ENCODE data around the gene LTC4S.
A peak's percentile ranks its signal among the peaks of the same experiment; 100 is the strongest.

LTC4S gene

DNA sequence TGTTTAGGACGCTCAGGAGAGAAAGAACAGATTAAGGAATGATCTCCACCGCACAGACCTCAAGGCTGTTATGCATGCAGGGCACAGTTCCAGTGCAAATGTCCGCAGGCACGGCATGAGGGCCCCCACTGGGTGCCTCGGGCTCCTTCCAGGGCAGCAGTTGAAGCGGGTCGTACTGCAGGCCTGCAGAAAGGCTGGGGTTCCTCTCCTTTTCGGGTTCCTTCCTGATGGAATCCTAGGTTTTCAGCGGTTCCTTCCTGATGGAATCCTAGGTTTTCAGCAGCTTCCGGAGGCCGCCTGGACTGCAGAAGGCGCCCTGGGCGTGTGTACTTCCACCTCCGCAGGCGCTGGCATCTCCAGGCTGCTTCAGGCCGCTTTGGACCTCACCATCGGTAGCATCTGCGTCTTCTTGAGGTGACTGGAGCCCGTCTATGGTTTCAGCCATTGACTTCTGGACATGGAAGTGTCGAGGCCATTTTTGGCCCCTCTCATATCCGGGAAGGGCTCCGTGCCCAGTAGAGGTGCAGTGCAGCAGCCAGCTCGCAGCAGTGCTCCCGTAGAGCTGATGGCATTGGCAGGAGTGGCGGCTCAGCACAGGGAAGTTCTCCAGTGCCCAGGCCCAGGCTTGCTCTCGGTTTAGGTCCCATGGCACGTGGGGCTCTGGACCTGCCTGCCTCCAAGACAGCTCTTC, 18.5 kb downstream of the LTC4S start:
- no peak for DNase-seq (ENCODE audit: low read depth)

DNA sequence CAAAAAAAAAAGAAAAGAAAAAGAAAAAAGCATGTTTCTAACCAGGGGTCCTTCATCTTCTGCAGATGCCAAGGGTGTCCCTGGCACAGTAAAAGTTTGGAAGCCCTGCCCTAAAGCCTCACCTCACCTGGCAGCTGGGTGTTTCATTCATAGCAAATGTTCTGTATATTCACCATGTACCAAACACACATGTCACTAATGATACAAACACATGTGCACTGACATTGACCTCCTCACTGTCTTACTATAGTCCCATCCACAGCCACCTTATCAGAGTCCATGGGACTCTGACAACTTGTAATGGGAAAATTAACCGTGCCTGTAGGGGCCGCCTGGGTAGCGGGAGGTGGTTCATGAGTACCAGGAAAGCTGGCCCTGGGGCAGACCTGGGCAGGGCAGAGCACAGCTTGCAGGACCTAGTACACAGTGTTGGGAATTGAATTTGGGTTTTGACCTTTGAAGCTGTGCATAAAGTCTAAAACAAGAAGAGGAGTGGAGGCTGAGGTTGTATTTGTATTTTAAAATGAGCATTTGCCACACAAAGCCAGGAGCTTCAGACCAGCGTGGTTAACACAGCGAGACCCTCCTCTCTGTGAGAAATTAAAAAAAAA, 19.3 kb downstream of the LTC4S start:
- DNase-seq (ENCODE audit: low read depth): no peak

- no peak for DNase-seq (ENCODE audit: low read depth)
Measured at GRCh38 chr5:179814090-179814489, 20.3 kb downstream of the LTC4S start.

DNA sequence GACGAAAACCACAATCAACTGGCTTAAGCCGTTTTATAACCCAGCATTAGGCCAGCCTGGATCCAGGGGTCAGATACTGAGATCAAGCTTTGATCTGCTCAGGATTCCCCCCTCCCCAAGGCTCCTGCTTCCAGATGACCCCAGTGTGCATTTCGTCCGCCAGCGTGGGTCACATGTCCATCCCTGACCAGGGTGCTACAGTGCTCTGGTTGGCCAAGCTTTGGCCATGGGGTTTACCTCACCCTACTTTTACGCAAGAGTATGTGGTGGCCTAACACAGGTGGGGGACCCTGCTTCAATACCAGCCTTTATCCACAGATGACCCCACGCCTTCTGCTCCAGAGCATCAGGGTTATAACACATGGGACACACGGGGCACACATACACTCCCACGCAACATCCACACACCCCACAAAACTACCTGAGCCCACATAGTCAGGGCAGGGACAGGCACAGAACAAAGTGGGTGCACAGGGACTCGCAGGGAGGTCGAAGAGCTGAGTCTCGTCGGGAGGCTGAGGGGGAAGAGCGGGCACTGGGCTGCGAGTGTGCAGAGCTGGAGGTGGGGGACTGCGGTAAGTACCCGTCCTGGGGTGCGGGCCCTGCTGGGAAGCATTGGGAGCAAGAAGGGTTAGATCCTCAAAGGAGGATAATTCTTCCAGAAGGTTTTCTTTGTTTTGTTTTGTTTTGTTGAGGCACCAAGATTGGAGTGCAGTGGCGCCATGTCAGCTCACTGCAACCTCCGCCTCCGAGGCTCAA, 21.9 kb downstream of the LTC4S start:
- no peak for DNase-seq (ENCODE audit: low read depth)

DNA sequence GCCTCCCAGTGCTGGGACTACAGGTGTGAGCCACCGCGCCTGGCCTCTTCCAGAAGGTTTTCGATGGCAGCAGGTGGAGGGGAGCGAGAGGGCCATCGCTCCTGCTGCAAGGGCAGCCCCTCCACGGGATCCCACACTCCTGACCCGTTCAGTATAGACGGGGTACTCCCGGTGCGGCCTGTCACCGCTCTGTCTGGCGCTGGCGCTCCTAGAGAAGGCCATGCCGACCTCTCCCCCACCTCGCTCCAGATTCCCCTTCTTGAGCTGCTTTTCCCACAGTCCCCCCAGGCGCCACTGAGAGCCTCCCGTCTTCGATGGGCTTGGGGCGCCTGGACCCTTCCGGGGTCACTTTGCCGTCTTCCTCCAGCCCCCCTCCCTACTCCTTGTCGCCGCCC, 22.6 kb downstream of the LTC4S start:
- no peak for DNase-seq (ENCODE audit: low read depth)

- DNase-seq (ENCODE audit: low read depth): no peak
Measured at GRCh38 chr5:179816796-179817469, 23.1 kb downstream of the LTC4S start.

- no peak for DNase-seq (ENCODE audit: low read depth)
Measured at GRCh38 chr5:179817470-179817840, 23.7 kb downstream of the LTC4S start.

- no peak for DNase-seq (ENCODE audit: low read depth)
Measured at GRCh38 chr5:179817890-179818745, 24.3 kb downstream of the LTC4S start.

GRCh38 chr5:179818746-179819295, 25.0 kb downstream of the LTC4S start:
- DNase-seq (ENCODE audit: low read depth): peak; percentile 80

DNA sequence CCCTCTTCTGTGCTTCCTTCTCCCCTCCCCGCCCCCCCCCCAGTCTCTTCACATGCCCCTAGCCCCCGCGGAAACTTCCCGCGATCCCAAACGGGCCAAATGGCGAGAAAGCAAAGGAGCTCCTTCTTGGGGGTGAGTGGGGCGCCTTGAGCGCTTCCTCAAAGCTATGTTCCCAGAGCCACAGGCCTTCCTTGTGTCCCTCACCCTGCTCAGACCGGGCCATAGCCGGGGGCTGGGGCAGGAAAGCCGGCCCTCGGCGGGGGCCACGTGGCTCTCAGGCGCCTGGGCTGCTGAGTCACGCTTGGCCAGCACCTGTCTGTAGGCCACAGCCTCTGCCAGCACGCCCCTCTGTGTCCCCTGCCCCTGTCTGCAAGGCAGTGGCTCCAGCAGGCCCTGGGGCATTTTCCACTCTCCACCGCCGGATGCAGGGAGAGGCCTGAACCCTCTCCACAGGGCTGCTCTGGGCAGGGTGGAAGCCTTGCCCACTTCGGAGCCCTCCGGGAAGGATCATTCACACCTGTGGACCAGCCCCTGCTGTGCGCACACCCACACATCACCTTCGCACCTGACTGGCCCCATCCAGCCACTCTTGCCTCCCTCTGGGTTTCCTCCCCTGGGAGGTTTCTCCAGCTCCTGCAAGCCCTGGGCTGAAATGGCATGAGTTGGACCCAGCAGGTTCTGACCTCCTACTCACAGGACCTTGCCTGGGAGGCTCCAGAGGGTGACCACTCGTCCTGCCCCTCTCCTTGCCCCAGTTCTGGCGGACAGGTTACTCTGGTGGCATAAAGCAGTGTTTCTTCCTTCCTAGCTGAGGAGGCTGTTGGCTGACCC, 25.7 kb downstream of the LTC4S start:
- DNase-seq (ENCODE audit: low read depth): no peak

DNA sequence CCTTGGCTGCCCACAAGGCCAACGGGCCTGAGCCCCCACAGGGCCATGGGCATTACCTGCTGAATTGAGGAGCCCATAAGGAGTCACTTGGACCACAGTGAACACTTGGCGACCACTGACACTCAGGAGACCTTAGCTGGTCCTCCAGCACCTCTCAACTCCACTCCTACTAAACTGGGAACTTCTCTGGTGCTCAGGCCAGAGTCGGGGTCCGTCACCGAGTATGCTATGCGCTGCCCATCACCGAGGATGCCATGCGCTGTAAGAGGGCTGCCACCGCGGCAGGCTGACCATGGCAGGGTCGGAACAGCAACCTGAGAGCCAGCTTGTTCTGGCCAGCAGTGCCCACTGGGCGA, 26.3 kb downstream of the LTC4S start:
- no peak for DNase-seq (ENCODE audit: low read depth)

DNA sequence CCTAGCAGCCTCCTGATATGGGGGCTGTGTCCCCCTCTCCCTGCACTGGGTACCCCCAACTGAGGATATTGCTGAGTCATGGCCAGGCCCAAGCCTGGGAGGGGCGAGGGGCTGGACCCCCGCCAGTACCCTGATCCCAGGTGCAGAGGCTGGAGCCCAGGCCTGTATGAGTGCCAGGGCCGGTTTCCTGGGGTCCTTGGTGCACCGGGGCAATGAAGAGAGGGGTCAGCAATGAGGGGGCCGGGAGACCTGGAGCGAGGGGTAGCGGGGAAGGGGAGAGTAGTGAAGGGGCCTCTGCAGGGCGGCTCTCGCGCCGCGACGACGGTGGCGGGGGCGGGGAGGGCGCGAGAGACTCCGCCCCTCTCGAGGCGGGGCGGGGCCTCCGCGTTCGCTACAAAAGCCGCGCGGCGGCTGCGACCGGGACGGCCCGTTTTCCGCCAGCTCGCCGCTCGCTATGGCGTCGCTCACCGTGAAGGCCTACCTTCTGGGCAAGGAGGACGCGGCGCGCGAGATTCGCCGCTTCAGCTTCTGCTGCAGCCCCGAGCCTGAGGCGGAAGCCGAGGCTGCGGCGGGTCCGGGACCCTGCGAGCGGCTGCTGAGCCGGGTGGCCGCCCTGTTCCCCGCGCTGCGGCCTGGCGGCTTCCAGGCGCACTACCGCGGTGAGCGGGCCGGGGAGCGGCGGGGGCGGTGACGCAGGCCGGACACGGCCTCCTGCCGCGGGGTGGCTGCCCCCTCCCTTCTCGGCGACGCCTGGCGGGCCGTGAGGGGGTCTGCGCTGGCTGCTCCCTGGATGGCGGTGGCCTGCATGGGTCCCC, 26.9 kb downstream of the LTC4S start, which contains the start of gene SQSTM1:
TSS of gene SQSTM1 (plus strand) at position 423 of the 815 bp plus-strand sequence. CDS start at position 455, 32 bp downstream.
- DNase-seq (ENCODE audit: low read depth): peak; percentile 75

GRCh38 chr5:179821298-179822058, 27.7 kb downstream of the LTC4S start:
- DNase-seq (ENCODE audit: low read depth): peak; percentile 71

DNA sequence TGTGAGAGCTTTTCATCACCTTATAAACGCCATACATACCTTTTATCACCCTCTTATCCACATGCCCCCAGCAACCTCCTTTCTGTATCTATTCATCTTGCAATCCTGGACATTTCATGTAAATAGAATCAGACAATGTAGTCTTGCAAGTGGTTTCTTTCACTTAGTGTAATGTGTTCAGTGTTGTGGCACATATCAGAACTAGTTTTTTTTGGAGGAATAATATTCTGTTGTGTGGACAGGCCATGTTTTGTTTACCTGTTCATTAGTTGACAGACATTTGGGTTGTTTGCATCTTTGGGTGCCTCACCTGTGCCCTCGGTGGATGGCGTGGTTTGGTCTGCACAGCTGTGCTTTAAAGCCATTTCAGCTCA, 28.3 kb downstream of the LTC4S start:
- DNase-seq (ENCODE audit: low read depth): no peak

DNA sequence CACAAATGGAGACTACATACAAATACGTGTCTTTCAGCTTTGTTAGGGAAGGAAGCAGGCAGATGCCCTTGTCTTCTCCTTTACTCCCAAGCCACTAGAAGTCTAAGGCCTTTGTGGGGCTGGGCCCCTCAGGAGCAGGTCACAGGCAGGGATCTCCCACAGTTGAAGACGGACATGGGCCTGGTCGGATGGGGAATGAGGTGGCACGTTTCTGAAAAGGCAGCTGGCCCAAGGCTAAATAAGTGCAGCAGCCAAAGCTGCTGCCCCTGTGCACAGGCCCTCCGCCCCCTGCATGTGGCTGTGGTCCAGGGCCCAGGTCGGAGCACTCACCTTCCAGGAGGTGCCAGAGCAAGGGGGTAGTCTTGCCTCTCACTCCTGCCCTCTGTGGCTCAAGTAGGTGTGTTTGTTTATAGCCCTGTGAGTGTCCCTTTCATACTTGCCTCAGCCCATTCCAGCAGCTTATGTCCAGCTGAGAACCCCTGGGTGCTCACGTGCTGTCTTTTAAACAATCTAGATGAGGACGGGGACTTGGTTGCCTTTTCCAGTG, 28.7 kb downstream of the LTC4S start:
- no peak for DNase-seq (ENCODE audit: low read depth)

DNA sequence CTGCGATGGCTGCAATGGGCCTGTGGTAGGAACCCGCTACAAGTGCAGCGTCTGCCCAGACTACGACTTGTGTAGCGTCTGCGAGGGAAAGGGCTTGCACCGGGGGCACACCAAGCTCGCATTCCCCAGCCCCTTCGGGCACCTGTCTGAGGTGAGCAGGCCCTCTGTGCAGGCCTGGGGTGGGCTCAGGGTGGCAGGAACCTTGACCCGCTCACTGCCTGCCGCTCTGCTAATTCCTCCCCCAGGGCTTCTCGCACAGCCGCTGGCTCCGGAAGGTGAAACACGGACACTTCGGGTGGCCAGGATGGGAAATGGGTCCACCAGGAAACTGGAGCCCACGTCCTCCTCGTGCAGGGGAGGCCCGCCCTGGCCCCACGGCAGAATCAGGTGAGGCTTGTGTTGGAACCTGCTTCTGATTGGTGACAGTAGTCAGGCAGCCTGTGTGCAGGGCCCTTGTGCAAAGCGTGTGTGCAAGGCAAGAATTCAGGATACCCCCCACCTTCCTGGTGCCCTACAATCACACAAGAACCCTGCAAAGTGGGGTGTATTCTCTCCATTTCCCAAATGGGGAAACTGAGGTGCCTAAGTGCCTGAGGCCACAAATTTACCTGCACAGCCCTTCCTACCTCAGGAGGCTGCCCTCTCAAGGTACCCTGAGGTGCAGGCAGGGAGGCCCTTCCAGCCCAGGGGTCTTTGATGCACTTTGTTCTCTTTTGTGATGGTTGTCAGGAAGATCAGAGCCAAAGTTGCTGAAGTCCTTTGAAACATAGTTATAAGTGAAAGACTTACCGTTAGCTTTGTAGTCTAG, 30.4 kb downstream of the LTC4S start:
- no peak for DNase-seq (ENCODE audit: low read depth)

DNA sequence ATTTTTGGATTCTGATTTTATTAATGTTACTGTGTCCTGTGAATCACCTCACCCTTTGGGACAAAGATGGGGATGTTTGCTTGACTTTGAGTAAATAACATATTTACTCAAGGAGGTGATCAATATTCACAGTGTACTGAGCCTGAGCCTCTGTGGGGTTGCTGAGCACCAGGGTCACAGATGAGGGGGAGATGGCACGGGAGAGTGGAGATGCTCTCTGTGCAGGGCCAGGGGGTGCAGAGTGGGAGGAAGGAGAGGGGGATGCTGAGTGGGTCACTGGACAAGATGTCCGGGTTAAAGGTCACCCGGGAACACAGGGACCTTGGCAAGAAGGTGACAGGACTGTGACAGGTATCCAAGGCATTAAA, 30.9 kb downstream of the LTC4S start:
- DNase-seq (ENCODE audit: low read depth): no peak

DNA sequence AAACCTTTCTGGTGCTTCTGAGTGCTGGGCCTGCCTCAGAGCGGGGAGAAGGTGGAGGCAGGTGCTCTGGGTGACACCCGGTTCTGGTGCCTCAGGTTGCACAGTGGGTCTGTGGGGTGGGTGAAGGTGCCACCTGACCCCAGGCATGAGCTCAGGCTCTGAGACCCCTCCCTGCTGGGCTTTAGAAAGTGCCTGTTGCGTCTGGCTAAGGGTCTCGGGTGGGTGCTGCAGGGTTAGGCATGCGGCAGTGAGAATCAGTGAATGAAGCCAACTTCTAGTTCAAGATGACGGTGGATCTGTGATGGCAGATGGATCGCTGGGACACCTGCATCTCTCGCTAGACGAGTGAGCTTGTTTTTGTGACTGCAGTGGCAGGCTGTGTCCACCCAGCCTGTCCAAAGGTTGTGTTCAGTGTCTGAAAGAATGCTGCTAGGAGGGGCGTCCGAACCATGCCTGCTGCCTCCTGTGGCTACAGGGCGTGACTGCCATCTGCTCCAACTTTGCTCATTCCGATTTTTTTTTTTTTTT, 31.9 kb downstream of the LTC4S start:
- DNase-seq (ENCODE audit: low read depth): no peak

Data from stimulated activated CD8-positive, alpha-beta memory T cell treated with anti-CD3 and anti-CD28 coated beads, Interleukin-12 subunit alpha, Interleukin-12 subunit beta, amount 100 ng/mL, for 1 hour (primary cell).